ENCODE measurements around the gene ARPC1B.

The ARPC1B gene

GRCh38 chr7:99362801-99363200 is 11.7 kb upstream of the ARPC1B start:
- TF ChIP-seq, protein P1, sequence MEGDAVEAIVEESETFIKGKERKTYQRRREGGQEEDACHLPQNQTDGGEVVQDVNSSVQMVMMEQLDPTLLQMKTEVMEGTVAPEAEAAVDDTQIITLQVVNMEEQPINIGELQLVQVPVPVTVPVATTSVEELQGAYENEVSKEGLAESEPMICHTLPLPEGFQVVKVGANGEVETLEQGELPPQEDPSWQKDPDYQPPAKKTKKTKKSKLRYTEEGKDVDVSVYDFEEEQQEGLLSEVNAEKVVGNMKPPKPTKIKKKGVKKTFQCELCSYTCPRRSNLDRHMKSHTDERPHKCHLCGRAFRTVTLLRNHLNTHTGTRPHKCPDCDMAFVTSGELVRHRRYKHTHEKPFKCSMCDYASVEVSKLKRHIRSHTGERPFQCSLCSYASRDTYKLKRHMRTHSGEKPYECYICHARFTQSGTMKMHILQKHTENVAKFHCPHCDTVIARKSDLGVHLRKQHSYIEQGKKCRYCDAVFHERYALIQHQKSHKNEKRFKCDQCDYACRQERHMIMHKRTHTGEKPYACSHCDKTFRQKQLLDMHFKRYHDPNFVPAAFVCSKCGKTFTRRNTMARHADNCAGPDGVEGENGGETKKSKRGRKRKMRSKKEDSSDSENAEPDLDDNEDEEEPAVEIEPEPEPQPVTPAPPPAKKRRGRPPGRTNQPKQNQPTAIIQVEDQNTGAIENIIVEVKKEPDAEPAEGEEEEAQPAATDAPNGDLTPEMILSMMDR (conservative IDR thresholded peaks at IDR 0.05; ENCODE audit: low read depth, low read length), result no peak
- no peaks in the 10 kb centered on the region for H3K4me1 ChIP-seq (ENCODE audit: low read depth, poor library complexity, severe bottlenecking)
- H3K4me2 ChIP-seq, result no peak overlapping the region
- no peak overlapping the region for H3K27ac ChIP-seq
- H2AFZ ChIP-seq (ENCODE audit: low read depth), result no peak overlapping the region
- H4K20me1 ChIP-seq (ENCODE audit: insufficient read depth), result no peaks in the 10 kb centered on the region
- no peaks in the 10 kb centered on the region for H3K79me2 ChIP-seq (ENCODE audit: insufficient read depth, low read depth)
- H3K27me3 ChIP-seq (ENCODE audit: insufficient read depth, low read depth), result no peaks in the 10 kb centered on the region
- H3K9ac ChIP-seq, result no peak overlapping the region
- H3K4me3 ChIP-seq (IDR thresholded peaks at IDR 0.05; ENCODE audit: insufficient read depth, low read depth, low read length), result no peak overlapping the region
- H3K36me3 ChIP-seq (ENCODE audit: insufficient read depth), result peaks cover 12% of the 10 kb centered on the region; the same call in 1 of the 2 replicates

GRCh38 chr7:99363286-99363685 is 11.2 kb upstream of the ARPC1B start:
- H4K20me1 ChIP-seq (ENCODE audit: insufficient read depth), result no peaks in the 10 kb centered on the region
- peaks cover 12% of the 10 kb centered on the region; the same call in 1 of the 2 replicates for H3K36me3 ChIP-seq (ENCODE audit: insufficient read depth)
- no peak overlapping the region for H3K9ac ChIP-seq
- H2AFZ ChIP-seq (ENCODE audit: low read depth), result no peak overlapping the region
- no peaks in the 10 kb centered on the region for H3K27me3 ChIP-seq (ENCODE audit: insufficient read depth, low read depth)
- no peak overlapping the region for H3K4me2 ChIP-seq
- H3K27ac ChIP-seq, result no peak overlapping the region
- no peaks in the 10 kb centered on the region for H3K4me1 ChIP-seq (ENCODE audit: low read depth, poor library complexity, severe bottlenecking)
- TF ChIP-seq, protein P1 (conservative IDR thresholded peaks at IDR 0.05; ENCODE audit: low read depth, low read length), result no peak
- H3K4me3 ChIP-seq (IDR thresholded peaks at IDR 0.05; ENCODE audit: insufficient read depth, low read depth, low read length), result no peak overlapping the region
- no peaks in the 10 kb centered on the region for H3K79me2 ChIP-seq (ENCODE audit: insufficient read depth, low read depth)

GRCh38 chr7:99365318-99366141 is 9.0 kb upstream of the ARPC1B start:
- Histone ChIP-seq H3K79me2 (ENCODE audit: insufficient read depth, low read depth) (no peaks in the 10 kb centered on the region), H3K4me1 (ENCODE audit: low read depth, poor library complexity, severe bottlenecking) (no peaks in the 10 kb centered on the region), H3K27ac (no peak overlapping the region), H3K4me2 (no peak overlapping the region), H3K9ac (no peak overlapping the region), H3K36me3 (ENCODE audit: insufficient read depth) (peaks cover 7% of the 10 kb centered on the region; the same call in 1 of the 2 replicates), H2AFZ (ENCODE audit: low read depth) (no peak overlapping the region), H3K27me3 (ENCODE audit: insufficient read depth, low read depth) (no peaks in the 10 kb centered on the region), H3K4me3 (IDR thresholded peaks at IDR 0.05; ENCODE audit: insufficient read depth, low read depth, low read length) (no peak overlapping the region), H4K20me1 (ENCODE audit: insufficient read depth) (no peaks in the 10 kb centered on the region)
- TF ChIP-seq, protein P1 (conservative IDR thresholded peaks at IDR 0.05; ENCODE audit: low read depth, low read length), result peak; percentile 51

DNA sequence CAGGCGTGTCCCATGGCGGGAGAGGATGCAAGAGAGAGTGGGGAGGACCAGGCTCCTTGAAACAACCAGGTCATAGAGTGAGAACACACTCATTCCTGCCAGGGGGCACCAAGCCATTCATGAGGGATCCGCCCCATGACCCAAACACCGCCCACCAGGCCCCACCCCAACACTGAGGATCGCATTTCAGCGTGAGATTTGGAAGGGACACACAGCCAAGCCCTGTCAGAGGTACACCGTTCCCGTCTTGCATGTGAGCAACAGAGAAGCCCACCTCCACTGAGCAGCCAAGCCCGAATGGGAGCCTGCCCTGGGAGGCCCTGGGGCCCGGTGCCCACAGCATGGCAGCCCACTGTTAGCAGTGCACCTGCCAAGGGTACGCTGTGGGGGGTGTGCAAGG is 7.9 kb upstream of the ARPC1B start:
- no peaks in the 10 kb centered on the region for H3K79me2 ChIP-seq (ENCODE audit: insufficient read depth, low read depth)
- no peak overlapping the region for H3K4me2 ChIP-seq
- no peak overlapping the region for H2AFZ ChIP-seq (ENCODE audit: low read depth)
- H3K27ac ChIP-seq, result no peak overlapping the region
- TF ChIP-seq, protein P1 (conservative IDR thresholded peaks at IDR 0.05; ENCODE audit: low read depth, low read length), result no peak
- H3K9ac ChIP-seq, result no peak overlapping the region
- no peaks in the 10 kb centered on the region for H4K20me1 ChIP-seq (ENCODE audit: insufficient read depth)
- H3K4me1 ChIP-seq (ENCODE audit: low read depth, poor library complexity, severe bottlenecking), result no peaks in the 10 kb centered on the region
- H3K27me3 ChIP-seq (ENCODE audit: insufficient read depth, low read depth), result no peaks in the 10 kb centered on the region
- H3K36me3 ChIP-seq (ENCODE audit: insufficient read depth), result peaks cover 7% of the 10 kb centered on the region; the same call in 1 of the 2 replicates
- no peak overlapping the region for H3K4me3 ChIP-seq (IDR thresholded peaks at IDR 0.05; ENCODE audit: insufficient read depth, low read depth, low read length)
